DND-41 (cell line): ENCODE measurements around the gene DIP2B.

Experiments used
- CTCF ChIP-seq: IDR thresholded peaks from 2 replicates; pipeline ENCODE4 v1.5.1; 2012; ENCODE audit warnings: borderline replicate concordance, low read length, moderate library complexity, mild to moderate bottlenecking; ENCODE audit not compliant: poor library complexity, severe bottlenecking; ENCODE audit errors: extremely low read depth
- EZH2 ChIP-seq: IDR thresholded peaks from 3 replicates; pipeline ENCODE4 v1.6.1; 2012; ENCODE audit warnings: borderline replicate concordance, low read depth, mild to moderate bottlenecking, moderate library complexity, low read length, inconsistent platforms; ENCODE audit not compliant: severe bottlenecking

GRCh38 chr12:50557421-50557820 lies 52.6 kb downstream of the DIP2B start:
- TF ChIP-seq CTCF (no peak), EZH2 (no peak)
